Inferior parietal cortex (tissue), 1 donor: ENCODE results near the gene CLPTM1.

Source experiments
- DNase-seq: peaks from one replicate; pipeline ENCODE4 v3.0.0-alpha.2; 2016; ENCODE audit errors: extremely low spot score

CLPTM1 gene

DNA sequence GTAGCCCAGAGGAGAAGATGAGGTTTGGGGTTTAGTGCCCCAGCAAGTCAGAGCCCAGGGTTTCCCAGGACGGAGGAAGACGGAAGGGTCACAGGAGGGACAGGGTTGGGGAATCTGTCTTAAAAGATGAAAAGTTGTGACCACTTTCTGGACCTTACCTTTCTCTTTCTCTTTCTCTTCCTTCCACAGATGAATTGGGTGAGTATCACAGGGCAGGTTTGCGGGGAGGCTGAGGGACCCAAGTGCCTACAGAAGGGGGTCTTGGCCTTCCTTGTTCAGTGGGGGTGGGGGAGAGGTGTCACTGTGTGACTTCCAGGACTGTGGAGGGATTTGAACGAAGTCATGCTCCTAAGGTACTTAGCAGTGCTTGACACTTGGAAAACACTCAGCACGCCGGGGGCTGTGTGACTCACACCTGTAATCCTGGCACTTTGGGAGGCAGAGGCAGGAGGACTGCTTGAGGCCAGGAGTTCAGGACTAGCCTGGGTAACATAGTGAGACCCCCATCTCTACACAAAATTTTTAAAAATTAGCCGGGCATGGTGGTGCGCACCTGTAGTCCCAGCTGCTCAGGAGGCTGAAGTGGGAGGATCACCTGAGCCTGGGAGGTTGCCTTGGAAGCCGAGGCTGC is 54.6 kb downstream of the CLPTM1 start:
- DNase-seq: no peak

- DNase-seq: no peak
These were observed 55.1 kb downstream of the CLPTM1 start for GRCh38 chr19:45010306-45010705.

GRCh38 chr19:45011959-45012358 is 56.8 kb downstream of the CLPTM1 start:
- DNase-seq: no peak

DNA sequence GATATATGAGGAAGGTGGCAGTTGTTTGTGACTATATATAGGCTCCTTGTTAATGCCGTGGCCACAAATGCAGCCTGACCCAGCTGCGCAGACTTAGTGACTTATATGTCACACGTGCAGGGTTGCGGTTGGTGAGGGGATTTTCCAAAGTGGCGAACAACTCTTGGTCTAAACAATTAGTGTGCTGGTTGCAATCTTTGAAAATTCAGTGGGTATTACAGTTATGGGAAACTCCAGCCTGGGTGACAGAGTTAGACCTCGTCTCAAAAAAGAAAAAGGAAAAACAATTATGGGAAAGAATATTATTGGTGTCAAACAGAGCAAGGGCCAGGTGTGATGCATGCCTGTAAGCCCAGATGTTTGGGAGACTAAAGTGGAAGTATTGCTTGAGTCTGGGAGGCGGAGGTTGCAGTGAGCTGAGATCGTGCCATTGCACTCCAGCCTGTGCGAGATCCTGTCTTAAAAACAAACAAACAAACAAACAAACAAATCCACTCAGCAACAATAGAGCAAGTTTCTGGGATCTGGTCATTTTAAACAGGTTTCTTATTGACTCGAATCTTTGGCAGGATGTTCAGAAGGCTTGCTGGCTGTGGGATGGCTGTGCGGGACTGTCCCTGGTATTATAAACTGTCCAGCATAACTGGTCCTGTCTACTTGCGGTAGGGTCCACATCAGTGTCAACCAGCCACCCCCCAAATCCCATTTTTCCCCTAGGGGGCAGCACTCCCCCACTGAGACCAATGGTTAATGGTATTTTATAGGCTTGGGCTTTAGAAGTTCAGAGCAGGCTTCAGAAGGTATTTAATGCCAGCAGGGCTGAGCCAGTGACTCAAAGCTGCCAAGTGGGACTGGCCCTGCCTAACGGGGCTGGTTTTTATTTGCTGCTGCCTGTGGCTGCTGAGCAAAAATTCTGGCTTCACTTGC is 61.5 kb downstream of the CLPTM1 start:
- DNase-seq: peak; percentile 77

DNA sequence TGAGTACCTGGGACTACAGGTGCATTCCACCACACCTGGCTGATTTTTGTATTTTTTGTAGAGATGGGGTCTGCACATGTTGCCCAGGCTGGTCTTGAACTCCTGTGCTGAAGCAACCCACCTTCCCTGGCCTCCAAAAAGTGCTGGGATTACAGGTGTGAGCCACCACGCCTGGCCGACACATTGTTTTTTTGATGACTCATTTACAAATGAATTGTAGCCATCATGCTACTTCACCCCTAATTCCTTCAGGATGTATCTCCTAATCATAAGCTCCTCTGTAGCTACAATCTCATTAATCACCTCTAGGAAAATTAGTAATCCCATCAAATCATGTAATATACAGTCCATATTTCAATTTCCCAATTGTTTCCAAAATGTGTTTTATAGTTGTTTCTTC is 64.0 kb downstream of the CLPTM1 start:
- no peak for DNase-seq

DNA sequence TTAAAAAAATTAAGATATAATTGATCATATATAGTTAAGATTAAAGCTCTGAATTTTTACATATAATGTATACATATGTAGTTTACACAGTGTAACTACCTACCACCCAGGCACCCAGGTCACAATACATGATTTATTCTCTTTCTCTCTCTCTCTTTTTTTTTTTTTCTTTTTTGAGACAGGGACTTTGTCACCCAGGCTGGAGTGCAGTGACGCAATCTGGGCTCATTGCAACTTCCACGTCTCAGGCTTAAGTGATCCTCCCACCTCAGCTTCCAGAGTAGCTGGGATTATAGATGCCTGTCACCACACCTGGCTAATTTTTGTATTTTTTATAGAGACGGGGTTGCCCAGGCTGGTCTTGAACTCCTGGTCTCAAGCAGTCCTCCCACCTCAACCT is 64.9 kb downstream of the CLPTM1 start:
- no peak for DNase-seq

DNA sequence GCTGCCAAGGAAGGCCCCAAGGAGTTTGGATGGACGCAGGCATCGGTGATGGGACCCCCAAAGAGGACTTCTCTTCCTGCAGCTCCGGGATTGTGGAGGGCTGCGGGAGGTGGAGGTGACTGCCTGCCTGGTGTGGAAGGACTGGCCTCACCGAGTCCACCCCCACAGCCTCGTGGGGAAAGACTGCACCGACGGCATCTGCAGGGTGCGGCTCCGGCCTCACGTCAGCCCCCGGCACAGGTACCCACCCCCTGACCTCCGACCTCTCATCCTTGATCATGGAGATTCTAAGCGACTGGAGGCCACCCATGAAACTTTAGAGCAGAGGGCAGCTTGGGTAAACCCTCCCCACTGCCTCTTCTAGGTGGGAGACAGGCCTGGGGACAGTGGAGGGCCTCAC is 66.8 kb downstream of the CLPTM1 start:
- DNase-seq: no peak

DNA sequence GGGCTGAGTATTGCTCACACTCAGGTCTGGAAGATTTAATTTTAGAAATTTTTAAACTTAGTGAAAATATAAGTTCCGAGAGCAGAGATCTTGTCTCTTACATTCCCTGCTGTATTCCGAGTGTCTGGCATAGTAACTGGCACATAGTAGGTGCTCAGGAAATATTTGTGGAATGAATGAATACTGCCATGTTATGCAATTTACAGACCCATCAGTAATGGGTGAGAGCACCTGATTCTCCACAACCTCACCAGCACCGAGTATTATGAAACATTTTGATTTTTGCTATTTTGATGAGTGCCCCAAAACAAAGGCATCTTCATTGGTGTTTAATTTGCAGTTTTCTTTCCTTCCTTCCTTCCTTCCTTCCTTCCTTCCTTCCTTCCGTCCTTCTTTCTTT is 67.9 kb downstream of the CLPTM1 start:
- DNase-seq: no peak

- DNase-seq: no peak
These were observed 70.1 kb downstream of the CLPTM1 start for GRCh38 chr19:45025264-45025663.

DNA sequence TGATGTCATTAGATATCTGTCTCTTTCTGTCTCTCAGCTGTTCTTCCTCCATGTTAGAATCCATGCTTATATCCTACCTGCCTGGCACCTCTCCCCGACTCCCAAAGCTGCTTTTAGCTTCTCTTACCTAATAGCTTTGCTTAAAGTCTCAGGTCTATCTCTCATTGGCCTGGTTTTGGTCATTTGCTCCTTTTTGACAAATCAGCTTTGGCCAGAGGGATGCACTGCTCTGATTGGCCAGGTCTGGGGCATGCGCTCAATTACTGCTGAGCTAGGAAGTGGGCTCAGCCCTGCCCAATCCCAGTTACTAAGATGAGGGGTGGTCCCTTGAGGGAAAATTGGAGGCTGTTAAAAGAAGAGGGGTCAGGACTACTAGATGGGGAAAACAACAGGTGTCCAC is 72.2 kb downstream of the CLPTM1 start:
- no peak for DNase-seq

DNA sequence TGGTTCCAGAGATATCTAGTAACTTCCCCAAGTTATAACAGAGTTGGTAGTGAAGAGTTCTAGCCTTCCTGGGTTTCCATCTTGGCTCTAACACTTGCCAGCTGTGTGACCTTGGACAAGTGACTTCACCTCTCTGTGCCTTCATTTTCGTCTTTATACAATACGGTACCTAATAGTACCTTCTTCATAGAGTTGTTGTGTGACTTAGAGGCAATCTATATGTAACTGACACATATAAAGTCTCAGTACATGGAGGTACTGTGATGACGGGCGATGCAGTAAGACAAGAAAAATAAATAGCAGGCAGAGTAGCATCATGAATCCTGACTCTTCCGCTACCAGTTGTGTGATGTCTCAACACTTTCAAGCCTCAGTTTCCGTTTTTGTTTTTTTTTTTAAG is 75.6 kb downstream of the CLPTM1 start:
- DNase-seq: no peak

GRCh38 chr19:45032421-45032820 is 77.2 kb downstream of the CLPTM1 start:
- DNase-seq: no peak

DNA sequence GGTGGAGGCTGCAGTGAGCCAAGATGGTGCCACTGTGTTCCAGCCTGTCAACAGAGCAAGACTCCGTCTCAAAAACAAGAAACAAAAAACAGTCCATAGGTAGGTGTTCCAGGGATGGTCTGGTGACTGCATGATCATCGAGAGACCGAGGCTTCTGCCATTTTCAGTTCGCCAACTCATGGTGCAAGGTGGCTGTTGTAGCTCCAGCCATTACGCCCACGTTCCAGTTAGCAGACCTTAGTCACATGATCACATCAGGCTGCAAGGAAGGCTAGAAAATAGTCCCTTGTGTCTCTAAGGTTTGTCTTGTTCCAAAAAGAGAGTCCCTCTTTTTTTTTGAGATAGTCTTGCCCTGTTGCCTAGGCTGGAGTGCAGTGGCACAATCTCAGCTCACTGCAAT is 80.6 kb downstream of the CLPTM1 start:
- no peak for DNase-seq

DNA sequence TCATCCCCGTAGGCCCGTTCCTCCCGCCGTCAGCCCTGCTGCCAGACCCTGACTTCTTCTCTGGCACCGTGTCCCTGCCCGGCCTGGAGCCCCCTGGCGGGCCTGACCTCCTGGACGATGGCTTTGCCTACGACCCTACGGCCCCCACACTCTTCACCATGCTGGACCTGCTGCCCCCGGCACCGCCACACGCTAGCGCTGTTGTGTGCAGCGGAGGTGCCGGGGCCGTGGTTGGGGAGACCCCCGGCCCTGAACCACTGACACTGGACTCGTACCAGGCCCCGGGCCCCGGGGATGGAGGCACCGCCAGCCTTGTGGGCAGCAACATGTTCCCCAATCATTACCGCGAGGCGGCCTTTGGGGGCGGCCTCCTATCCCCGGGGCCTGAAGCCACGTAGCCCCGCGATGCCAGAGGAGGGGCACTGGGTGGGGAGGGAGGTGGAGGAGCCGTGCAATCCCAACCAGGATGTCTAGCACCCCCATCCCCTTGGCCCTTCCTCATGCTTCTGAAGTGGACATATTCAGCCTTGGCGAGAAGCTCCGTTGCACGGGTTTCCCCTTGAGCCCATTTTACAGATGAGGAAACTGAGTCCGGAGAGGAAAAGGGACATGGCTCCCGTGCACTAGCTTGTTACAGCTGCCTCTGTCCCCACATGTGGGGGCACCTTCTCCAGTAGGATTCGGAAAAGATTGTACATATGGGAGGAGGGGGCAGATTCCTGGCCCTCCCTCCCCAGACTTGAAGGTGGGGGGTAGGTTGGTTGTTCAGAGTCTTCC is 82.4 kb downstream of the CLPTM1 start:
- no peak for DNase-seq

DNA sequence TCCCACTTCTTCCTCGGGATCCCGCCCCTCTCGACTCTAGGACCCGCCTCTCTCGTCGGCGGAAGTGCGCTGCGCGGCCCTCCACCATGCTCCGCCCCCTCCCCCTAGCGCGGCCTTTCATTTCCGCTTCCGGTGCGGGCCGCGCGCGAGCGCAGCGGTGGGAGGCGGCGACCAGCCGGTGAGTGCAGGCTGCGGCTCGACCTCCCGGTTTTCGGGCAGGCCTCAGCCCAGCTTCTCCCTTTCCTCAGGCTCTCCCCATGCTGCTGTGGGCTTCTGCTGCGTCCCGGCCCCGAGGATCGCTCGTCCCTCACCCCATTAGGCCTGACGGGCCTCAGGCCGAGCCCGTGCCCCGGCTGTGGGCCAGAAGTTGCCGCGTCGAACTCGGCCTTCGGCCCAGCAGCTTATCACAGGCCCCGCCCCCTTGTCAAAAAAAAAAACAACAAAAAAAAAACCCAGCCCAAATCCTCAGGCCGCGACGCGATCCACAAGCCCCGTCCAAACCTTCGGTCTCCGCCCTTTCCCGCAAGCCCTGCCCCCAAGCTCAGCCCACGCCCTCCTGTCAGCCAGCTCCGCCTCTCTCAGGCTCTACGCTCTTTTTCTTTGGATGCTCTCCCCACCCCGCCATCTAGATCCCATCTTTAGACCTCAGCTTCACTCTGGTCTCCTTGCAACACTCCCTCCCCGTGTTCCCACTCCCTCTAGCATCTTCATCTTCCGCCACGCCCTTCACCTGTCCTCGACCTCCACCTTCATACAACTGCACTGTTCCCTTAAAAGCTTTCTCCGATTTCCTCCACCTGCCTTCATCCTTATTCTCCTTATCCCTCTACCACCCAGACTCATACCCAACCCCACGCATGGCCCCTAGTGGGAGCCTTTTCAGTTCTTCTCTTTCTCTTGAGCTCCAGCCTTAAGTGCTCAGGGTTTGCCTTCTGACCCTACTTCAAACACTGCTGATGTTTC is 84.0 kb downstream of the CLPTM1 start, which contains the start of gene CLASRP:
Gene CLASRP (plus strand): TSS at position 115 of the 963 bp plus-strand sequence. CDS start 1,168 bp downstream, outside the sequence.
- peak; percentile 92 for DNase-seq

DNA sequence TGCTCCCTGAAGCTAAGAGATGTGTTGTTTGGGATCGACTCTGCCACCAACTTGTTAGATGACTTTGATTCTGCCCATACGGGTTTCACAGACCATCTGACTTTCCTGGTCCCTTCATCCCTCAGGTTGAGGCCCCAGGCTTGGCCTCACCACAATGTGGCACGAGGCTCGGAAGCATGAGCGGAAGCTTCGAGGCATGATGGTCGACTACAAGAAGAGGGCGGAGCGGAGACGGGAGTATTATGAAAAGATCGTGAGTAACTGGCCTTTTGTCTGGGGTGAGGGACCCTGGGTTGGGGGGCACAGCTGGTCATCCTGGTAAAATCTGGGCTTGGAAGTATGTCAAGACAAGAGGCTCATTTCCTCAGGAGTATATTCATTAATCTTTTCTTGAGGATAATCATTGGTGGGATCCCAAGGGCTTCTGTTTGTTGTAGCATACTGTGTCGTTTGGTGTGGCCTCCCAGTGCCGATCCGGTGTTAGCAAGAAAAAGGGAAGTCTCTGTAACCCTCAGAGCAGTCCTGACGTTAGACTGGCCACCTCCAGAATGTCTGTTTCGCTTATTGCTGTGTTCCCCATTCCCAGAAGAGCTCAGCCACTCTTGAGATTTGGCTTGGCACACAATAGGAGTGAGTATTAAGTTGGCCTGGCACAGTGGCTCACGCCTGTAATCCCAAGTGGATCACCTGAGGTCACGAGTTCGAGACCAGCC is 85.0 kb downstream of the CLPTM1 start:
- no peak for DNase-seq

- no peak for DNase-seq
These were observed 85.9 kb downstream of the CLPTM1 start for GRCh38 chr19:45041125-45041524.
